Left colon (tissue), 2 donors: ENCODE measurements around the gene NDC1. TPM values are rescaled to one million over a fixed set of nuclear protein-coding genes. Genes with fewer than 3 reads are reported as not detected.
A peak's percentile ranks its signal among the peaks of the same experiment; 100 is the strongest.
"Not testable (repeated sequence)": the region's sequence is repeated elsewhere in the genome, so short reads cannot be mapped to it uniquely, and the experiment has no call there.

Experiments
- ATAC-seq: fragments of 200-7000 bp; cut with Tn5 transposase; one replicate; pipeline ENCODE4 v1.9.1; 2020; ENCODE audit warnings: mild to moderate bottlenecking, moderate library complexity
- DNase-seq, 2 donors: peaks; one replicate each; pipeline ENCODE4 v3.0.0-alpha.2; 2020
- intact Hi-C, 2 donors: fragments of 100-400 bp; cut with DNase I in 1 of 2; cut with micrococcal nuclease in 1 of 2; formaldehyde crosslinking; loops; one replicate each; pipeline versions ENCODE4 v1.11.2 to v1.14.0; 2022; cut with DNase I, micrococcal nuclease
- total RNA-seq, 2 donors: library from RNA; stranded (reverse); fragmentation: NEBNext Ultra II Directional; extraction: Animal tissue kit (Norgen Biotek cat#: 25700); gene quantifications; one replicate each; pipeline ENCODE4 v1.2.1, GENCODE V29; 2021
- donor health status: DM: no; HTN: no; CAD: no.
- donor health status: DM: yes; HTN: yes; CAD: no.

Gene NDC1
- total RNA-seq, 2 donors from 2014 or later, result 10.3 to 16.8 TPM

GRCh38 chr1:53777272-53777671 is 60.8 kb downstream of the NDC1 start:
- intact Hi-C loops, result no loop called here
- no peak for DNase-seq
- ATAC-seq, result no peak

GRCh38 chr1:53771648-53772047 is 66.4 kb downstream of the NDC1 start:
- no peak for ATAC-seq
- no peak for DNase-seq
- intact Hi-C loops, result no loop called here

GRCh38 chr1:53769780-53770179 is 68.3 kb downstream of the NDC1 start:
- DNase-seq, result no peak
- intact Hi-C loops, result no loop called here
- no peak for ATAC-seq

- intact Hi-C loops, result no loop called here
- DNase-seq, result no peak
- no peak for ATAC-seq
These were observed 68.9 kb downstream of the NDC1 start for GRCh38 chr1:53769184-53769583.

- no peak for ATAC-seq
- intact Hi-C loops, result no loop called here
- no peak for DNase-seq
These were observed 71.2 kb downstream of the NDC1 start for GRCh38 chr1:53766831-53767405.

- DNase-seq, result no peak
- intact Hi-C loops, result no loop called here
- no peak for ATAC-seq
These were observed 71.8 kb downstream of the NDC1 start for GRCh38 chr1:53766194-53766742.

GRCh38 chr1:53765657-53766056 is 72.4 kb downstream of the NDC1 start:
- no peak for DNase-seq
- intact Hi-C loops, result no loop called here
- no peak for ATAC-seq

GRCh38 chr1:53763911-53764310 is 74.2 kb downstream of the NDC1 start:
- no peak for ATAC-seq
- no peak for DNase-seq

GRCh38 chr1:53763461-53763860 is 74.6 kb downstream of the NDC1 start:
- ATAC-seq, result no peak
- DNase-seq, result no peak
- intact Hi-C loops, result no loop called here

More at GRCh38 chr1:53763911-53764310, 74.2 kb downstream of the NDC1 start:
- intact Hi-C loops, result no loop called here

- DNase-seq, ATAC-seq, intact Hi-C loops: not testable (repeated sequence)
These were observed 77.6 kb downstream of the NDC1 start for GRCh38 chr1:53760497-53760896.

GRCh38 chr1:53755874-53756273 is 82.2 kb downstream of the NDC1 start:
- intact Hi-C loops, result no loop called here
- no peak for ATAC-seq
- DNase-seq, result no peak

GRCh38 chr1:53754484-53755312 is 83.4 kb downstream of the NDC1 start:
- intact Hi-C loops, result loop anchor here (1.0 to 5.0 kb wide), 2 partner anchors 267 to 269 kb away; no protein-coding TSS in a partner anchor
- peak in 1 of 2 donors; percentile 32 for DNase-seq
- ATAC-seq, result peak; percentile 60

GRCh38 chr1:53752281-53752680 is 85.8 kb downstream of the NDC1 start:
- ATAC-seq (no peak), DNase-seq (no peak)
- intact Hi-C loops, result loop anchor here in 1 of 2 donors (5.0 kb wide), 1 partner anchor 265 kb away; no protein-coding TSS in a partner anchor

- intact Hi-C loops, result no loop called here
- no peak for DNase-seq
- ATAC-seq, result no peak
These were observed 90.3 kb downstream of the NDC1 start for GRCh38 chr1:53747841-53748240.

GRCh38 chr1:53740621-53741105 is 97.4 kb downstream of the NDC1 start:
- intact Hi-C loops, result no loop called here
- no peak for DNase-seq

GRCh38 chr1:53739109-53739681 is 98.9 kb downstream of the NDC1 start, which contains the start of gene GLIS1:
TSS of gene GLIS1 (minus strand) at chr1:53739164. CDS start at chr1:53738064, 1,100 bp downstream.
- ATAC-seq (peak; percentile 99), DNase-seq (peak; percentile 74 to 77)
- intact Hi-C loops, result no loop called here

More at GRCh38 chr1:53740621-53741105, 97.4 kb downstream of the NDC1 start:
- no peak for ATAC-seq

GRCh38 chr1:53738205-53739108 is 99.6 kb downstream of the NDC1 start:
- no peak for ATAC-seq
- intact Hi-C loops, result no loop called here
- DNase-seq, result peak in 1 of 2 donors; percentile 11

GRCh38 chr1:53737648-53738204 is 100.4 kb downstream of the NDC1 start:
- peak in 1 of 2 donors; percentile 7 for DNase-seq
- intact Hi-C loops, result no loop called here
- no peak for ATAC-seq
